ENCODE results near the gene ACRBP. TPM values are rescaled to one million over a fixed set of nuclear protein-coding genes. Genes with fewer than 3 reads are reported as not detected.

Gene ACRBP
- 0.50 and 0.53 TPM in 2 replicates for total RNA-seq

DNA sequence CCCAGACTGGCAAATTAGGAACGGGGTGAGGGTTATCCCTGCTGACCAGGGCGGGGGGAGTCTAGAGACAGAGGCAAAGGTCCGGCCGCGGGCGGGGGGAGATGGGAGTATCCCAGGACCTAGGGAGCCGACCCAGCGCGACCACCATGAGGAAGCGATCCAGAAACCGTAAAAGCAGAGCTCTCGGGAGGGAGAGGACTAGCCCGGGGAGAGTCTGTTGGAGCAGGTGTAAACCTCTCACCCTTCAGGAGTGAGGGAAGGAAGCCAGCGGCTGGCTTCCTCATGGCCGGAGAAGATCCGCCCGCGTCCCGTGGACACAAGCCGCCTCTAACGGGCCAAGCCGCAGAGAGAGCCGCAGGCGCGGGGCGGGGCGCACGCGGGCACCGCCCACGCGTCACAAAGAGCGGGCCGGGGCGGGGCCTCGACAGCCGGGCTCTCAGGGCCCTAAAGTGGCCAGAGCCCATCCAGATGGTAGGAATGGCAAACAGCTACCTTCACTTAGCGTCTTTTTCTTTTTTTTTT is at the start of gene ACRBP:
Gene ACRBP, minus strand, starts transcription at position 350 of the 522 bp plus-strand sequence. Its CDS starts 66 bp downstream, at position 284.

DNA sequence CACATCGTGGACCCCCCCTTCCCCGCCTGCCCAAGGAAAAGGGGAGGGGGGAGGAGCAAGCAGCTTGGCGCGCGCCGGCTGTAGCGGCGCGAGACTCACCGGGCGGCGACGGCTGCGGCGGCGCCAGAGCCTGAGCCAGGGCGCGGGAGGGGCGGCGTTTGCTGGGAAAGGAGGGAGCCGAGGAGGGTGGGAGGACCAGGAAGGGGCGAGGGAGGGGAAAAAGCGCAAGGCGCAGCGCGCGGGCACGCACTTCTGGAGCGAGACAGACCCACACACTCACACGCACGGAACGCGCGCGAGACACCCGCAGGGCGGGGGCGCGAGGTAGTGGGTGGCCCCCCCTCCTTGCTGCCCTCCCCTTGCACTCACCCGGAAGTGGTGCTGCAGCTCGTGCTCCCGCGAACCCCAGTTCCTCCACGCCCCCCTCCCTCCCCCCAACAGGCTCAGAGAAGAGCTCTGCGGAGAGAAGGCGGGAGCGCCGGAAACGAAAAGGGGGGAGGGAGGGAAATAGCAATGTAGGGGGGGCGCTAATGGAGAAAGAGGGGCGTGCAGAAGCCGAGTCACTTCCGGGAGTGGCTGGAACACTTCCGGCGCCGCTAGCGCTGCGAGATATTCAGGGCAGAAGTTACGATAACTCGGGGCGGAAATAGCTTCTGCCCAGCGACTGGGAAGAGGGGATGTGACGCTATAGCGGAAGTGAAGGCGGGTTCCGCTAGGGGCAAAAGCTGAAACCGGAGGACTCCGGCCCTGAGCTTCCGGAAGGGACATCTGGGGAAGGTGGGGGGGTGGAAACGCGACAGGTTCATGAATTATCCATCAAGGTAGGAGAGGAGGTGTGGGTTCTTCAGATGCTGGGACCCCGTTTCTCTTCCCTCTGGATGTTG is 42.0 kb upstream of the ACRBP start, which contains the start of gene ZNF384:
Gene ZNF384, minus strand, starts transcription at position 377 of the 884 bp plus-strand sequence. CDS start 9,855 bp downstream, outside the sequence.

DNA sequence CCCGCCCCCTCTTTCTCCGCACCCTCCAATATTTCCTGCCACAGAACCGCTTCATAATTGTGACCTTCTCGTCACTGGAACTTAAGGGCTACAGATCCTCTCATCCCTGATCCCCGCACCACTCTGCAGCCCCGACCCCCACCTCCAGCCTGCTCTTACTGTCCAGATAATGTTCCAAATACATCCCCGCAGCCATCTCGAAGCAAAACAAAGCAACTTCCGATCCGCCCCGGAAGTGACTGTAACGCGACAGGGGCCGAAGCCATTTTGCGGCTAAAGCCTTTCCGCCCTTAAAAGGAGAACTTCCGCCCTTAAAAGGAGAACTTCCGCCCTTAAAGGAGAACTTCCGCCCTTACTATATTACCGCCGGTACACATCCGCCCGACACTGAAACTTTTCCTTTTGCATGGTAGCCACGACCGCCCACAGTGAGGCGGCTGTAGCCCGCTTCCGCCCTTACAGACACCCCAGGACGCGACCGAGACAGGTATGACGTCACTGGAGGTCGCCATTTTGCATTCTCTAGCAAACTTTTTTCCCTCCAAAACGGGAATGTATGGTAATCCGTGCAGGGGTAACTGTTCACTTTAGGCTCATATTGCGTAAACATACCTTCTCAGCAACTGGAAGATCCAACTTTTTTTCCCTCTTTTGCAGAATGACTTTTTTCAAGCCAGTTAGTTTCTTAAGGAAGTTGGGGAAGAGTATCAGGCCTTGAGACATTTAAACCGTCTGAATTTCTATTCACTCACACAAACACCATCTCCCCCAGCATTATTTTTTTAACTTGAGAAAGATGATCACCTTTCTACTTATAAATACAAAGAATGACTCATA is 15.9 kb upstream of the ACRBP start, which contains the start of gene ING4:
Gene ING4, minus strand, starts transcription at position 214 of the 837 bp plus-strand sequence. Its CDS starts 18 bp downstream, at position 196.

DNA sequence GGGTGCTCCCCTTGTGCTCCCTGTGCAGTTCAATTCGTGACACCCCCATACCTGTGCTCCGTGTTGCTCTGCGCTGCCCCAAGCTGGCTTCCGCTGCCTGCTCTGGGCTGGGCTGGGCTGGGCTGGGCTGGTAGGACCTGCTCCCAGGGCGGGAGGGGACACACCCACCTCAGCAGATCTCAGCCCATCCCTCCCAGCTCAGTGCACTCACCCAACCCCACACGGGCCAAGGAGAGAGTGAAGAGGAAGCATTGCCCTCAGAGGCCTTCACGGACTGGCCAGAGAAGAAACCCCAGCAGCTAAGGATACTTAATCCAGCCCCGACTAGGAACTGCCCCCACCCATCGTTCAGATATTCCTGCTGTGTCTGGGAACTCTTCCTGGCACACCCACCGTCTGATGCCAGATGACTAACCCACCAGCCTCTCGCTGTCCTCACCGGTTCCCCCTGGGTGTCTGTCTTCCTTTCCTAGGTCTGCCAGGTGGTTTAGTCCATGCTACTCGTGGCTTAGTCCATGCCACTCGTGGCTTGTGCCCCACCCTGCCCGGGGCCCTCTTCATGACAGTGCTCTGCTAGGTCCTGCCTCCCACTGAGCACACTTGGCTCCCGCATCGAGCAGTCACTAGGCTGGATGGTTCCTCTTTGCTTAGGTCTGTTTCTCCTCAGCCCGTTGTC is 11.2 kb downstream of the ACRBP start, which contains the start of gene LPAR5:
Gene LPAR5, minus strand, starts transcription at position 104 of the 676 bp plus-strand sequence. CDS start 14,711 bp downstream, outside the sequence.

Other genes with a start within 250 kb of the ACRBP start
- gene CD27, start 202.5 kb downstream of the ACRBP start, total RNA-seq: not detected in 2 replicates
- 5.5 and 8.3 TPM in 2 replicates for gene TAPBPL, start 195.4 kb downstream of the ACRBP start, total RNA-seq
- gene VAMP1, start 176.8 kb downstream of the ACRBP start, total RNA-seq: 2.4 and 2.9 TPM in 2 replicates
- gene MRPL51, start 154.2 kb downstream of the ACRBP start, total RNA-seq: 115 and 145 TPM in 2 replicates
- 82.7 and 119 TPM in 2 replicates for gene NCAPD2, start 153.3 kb downstream of the ACRBP start, total RNA-seq
- 6,676 and 6,710 TPM in 2 replicates for gene GAPDH, start 112.9 kb downstream of the ACRBP start, total RNA-seq
- 6.3 and 7.6 TPM in 2 replicates for gene IFFO1, start 91.4 kb downstream of the ACRBP start, total RNA-seq
- gene NOP2, start 79.1 kb downstream of the ACRBP start, total RNA-seq: 47.5 and 52.7 TPM in 2 replicates
- gene CHD4, start 40.1 kb downstream of the ACRBP start, total RNA-seq: 222 and 230 TPM in 2 replicates
- gene LPAR5, start 11.5 kb downstream of the ACRBP start, total RNA-seq: 0.13 TPM in 1 of 2 replicates, not detected in the other
- gene ING4, start 15.7 kb upstream of the ACRBP start, total RNA-seq: 30.1 and 35.0 TPM in 2 replicates
- 27.0 and 28.2 TPM in 2 replicates for gene ZNF384, start 41.9 kb upstream of the ACRBP start, total RNA-seq
- gene PIANP, start 53.4 kb upstream of the ACRBP start, total RNA-seq: 0.13 TPM in 1 of 2 replicates, not detected in the other
- 34.7 and 40.3 TPM in 2 replicates for gene COPS7A, start 76.6 kb upstream of the ACRBP start, total RNA-seq
- gene MLF2, start 105.7 kb upstream of the ACRBP start, total RNA-seq: 89.4 and 97.4 TPM in 2 replicates
- gene PTMS, start 118.9 kb upstream of the ACRBP start, total RNA-seq: 98.0 and 103 TPM in 2 replicates
- gene LAG3, start 125.1 kb upstream of the ACRBP start, total RNA-seq: 0.13 and 0.14 TPM in 2 replicates
- not detected in 2 replicates for gene CD4, start 142.1 kb upstream of the ACRBP start, total RNA-seq
- gene GPR162, start 174.4 kb upstream of the ACRBP start, total RNA-seq: 5.7 and 9.4 TPM in 2 replicates
- gene P3H3, start 181.0 kb upstream of the ACRBP start, total RNA-seq: 56.1 and 68.3 TPM in 2 replicates
- 3.1 and 3.8 TPM in 2 replicates for gene GNB3, start 193.5 kb upstream of the ACRBP start, total RNA-seq
- 25.7 and 39.8 TPM in 2 replicates for gene CDCA3, start 203.9 kb upstream of the ACRBP start, total RNA-seq
- 83.1 and 87.7 TPM in 2 replicates for gene USP5, start 204.7 kb upstream of the ACRBP start, total RNA-seq
- 806 and 826 TPM in 2 replicates for gene TPI1, start 220.1 kb upstream of the ACRBP start, total RNA-seq
- 1.2 and 3.3 TPM in 2 replicates for gene SPSB2, start 225.9 kb upstream of the ACRBP start, total RNA-seq